Stomach (tissue), 4 donors: ENCODE measurements around the gene ANKHD1.

Experiments used
- CTCF ChIP-seq, 7 experiments: fragments of 450-650 bp in 4 of 7; fragments of 200-600 bp in 3 of 7; sonication (generic) in 3 of 7; IDR thresholded peaks; one replicate each; pipeline ENCODE4 v1.5.1; 2016 to 2019; ENCODE audit warnings: antibody characterized with exemption in 7 of 7, control low read depth in 2 of 7, mild to moderate bottlenecking in 1 of 7
- EP300 ChIP-seq: sonication (generic); formaldehyde crosslinking; IDR thresholded peaks from one replicate; pipeline ENCODE4 v1.6.1; 2017; ENCODE audit warnings: antibody characterized with exemption
- POLR2A ChIP-seq, 4 donors: fragments of 450-650 bp; IDR thresholded peaks; one replicate each; pipeline ENCODE4 v1.6.1; 2016; ENCODE audit warnings: antibody characterized with exemption in 4 of 4, control low read depth in 2 of 4, mild to moderate bottlenecking in 1 of 4, moderate library complexity in 1 of 4

GRCh38 chr5:140540227-140540626, 138.6 kb downstream of the ANKHD1 start:
- TF ChIP-seq CTCF (IDR thresholded peaks at IDR 0.05) (no peak), POLR2A (IDR thresholded peaks at IDR 0.05) (no peak), EP300 (no peak)
